Endothelial cell of umbilical vein (primary cell): Measurements from ENCODE around the gene NEUROG1.

ENCODE experiments used
- EZH2 ChIP-seq: IDR thresholded peaks from 2 replicates; pipeline ENCODE4 v1.6.1; 2012; ENCODE audit warnings: borderline replicate concordance, low read depth, mild to moderate bottlenecking, moderate library complexity, low read length, inconsistent platforms; ENCODE audit not compliant: severe bottlenecking
- FOS ChIP-seq: IDR thresholded peaks from 2 replicates; pipeline ENCODE4 v1.6.1; 2011; ENCODE audit warnings: mild to moderate bottlenecking, low read length, moderate library complexity, borderline replicate concordance; ENCODE audit not compliant: insufficient read depth
- GATA2 ChIP-seq: IDR thresholded peaks from 2 replicates; pipeline ENCODE4 v1.7.0; 2011; ENCODE audit warnings: low read depth, mild to moderate bottlenecking, moderate library complexity, mixed read lengths, low read length; ENCODE audit not compliant: insufficient read length, insufficient read depth
- JUN ChIP-seq: IDR thresholded peaks from 2 replicates; pipeline ENCODE4 v1.6.1; 2011; ENCODE audit warnings: borderline replicate concordance, low read depth; ENCODE audit not compliant: insufficient read length, insufficient read depth
- POLR2A ChIP-seq: IDR thresholded peaks from 2 replicates; pipeline ENCODE4 v1.6.1; 2012; ENCODE audit warnings: low read depth, mild to moderate bottlenecking, control low read depth, low read length
- POLR2AphosphoS5 ChIP-seq: IDR thresholded peaks from 2 replicates; pipeline ENCODE4 v1.6.1; 2012; ENCODE audit warnings: low read depth, mild to moderate bottlenecking, control low read depth, low read length, moderate library complexity; ENCODE audit not compliant: insufficient read depth
- TF ChIP-seq, protein P1 (sequence below), 2 donors: IDR thresholded peaks; 1 replicate in 1 of 2; 2 replicates in 1 of 2; pipeline ENCODE4 v1.5.1; 2011; ENCODE audit warnings: low read length in 2 of 2, mild to moderate bottlenecking in 2 of 2, moderate library complexity in 2 of 2, control low read depth in 1 of 2, inconsistent platforms in 1 of 2, low read depth in 1 of 2; ENCODE audit not compliant: insufficient read depth in 1 of 2; ENCODE audit errors: extremely low read depth in 1 of 2
- TF ChIP-seq, protein P2 (sequence below): IDR thresholded peaks from 2 replicates; pipeline ENCODE4 v1.6.1; 2011; ENCODE audit not compliant: insufficient read depth, insufficient read length

DNA sequence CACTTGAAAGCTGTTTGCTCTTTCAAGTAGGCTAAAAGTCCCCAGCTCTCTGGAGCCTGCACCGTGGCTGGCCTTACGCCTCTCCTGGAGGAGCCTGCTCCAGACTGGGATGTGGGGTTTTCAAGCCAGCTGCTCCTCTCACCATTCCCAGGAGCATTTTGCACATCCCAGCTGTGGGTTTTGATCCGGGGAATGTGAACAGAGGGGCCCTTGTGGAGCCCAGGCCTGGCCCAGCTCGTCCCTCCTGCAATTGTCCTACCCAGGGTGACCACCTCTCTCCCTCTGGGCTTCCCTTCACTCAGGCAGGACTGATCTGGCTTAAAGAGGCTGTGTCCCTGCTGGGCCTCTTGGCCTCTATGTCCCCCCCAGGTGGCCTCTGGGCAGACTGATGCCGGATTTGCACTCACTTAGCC is 51.1 kb downstream of the NEUROG1 start:
- no peak for TF ChIP-seq EZH2
- TF ChIP-seq, protein P1, sequence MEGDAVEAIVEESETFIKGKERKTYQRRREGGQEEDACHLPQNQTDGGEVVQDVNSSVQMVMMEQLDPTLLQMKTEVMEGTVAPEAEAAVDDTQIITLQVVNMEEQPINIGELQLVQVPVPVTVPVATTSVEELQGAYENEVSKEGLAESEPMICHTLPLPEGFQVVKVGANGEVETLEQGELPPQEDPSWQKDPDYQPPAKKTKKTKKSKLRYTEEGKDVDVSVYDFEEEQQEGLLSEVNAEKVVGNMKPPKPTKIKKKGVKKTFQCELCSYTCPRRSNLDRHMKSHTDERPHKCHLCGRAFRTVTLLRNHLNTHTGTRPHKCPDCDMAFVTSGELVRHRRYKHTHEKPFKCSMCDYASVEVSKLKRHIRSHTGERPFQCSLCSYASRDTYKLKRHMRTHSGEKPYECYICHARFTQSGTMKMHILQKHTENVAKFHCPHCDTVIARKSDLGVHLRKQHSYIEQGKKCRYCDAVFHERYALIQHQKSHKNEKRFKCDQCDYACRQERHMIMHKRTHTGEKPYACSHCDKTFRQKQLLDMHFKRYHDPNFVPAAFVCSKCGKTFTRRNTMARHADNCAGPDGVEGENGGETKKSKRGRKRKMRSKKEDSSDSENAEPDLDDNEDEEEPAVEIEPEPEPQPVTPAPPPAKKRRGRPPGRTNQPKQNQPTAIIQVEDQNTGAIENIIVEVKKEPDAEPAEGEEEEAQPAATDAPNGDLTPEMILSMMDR (IDR thresholded peaks at IDR 0.05; ENCODE audit: extremely low read depth in 1 of 2, insufficient read depth in 1 of 2, low read depth in 1 of 2, low read length in 2 of 2) = no peak
- TF ChIP-seq POLR2A = no peak
- no peak for TF ChIP-seq POLR2AphosphoS5
- TF ChIP-seq, protein P2, sequence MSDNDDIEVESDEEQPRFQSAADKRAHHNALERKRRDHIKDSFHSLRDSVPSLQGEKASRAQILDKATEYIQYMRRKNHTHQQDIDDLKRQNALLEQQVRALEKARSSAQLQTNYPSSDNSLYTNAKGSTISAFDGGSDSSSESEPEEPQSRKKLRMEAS = no peak
- TF ChIP-seq GATA2 = no peak
- no peak for TF ChIP-seq FOS
- TF ChIP-seq JUN = no peak
